Heart right ventricle (tissue), 16 donors: ENCODE data around the gene SIVA1. TPM values are rescaled to one million over a fixed set of nuclear protein-coding genes. Genes with fewer than 3 reads are reported as not detected.

Experiments used
- ATAC-seq, 8 donors: fragments of 200-7000 bp; cut with Tn5 transposase; one replicate each; pipeline ENCODE4 v1.9.1; 2020; ENCODE audit warnings: mild to moderate bottlenecking in 8 of 8, moderate library complexity in 8 of 8, moderate number of reproducible peaks in 1 of 8
- DNase-seq, 2 donors: peaks; one replicate each; pipeline ENCODE4 v3.0.0-alpha.2; 2020
- H3K27ac ChIP-seq, 10 donors: fragments of 200-600 bp; sonication (generic) in 2 of 10; one replicate each; pipeline versions ENCODE4 v1.5.0 to v1.8.0; 2020 to 2022; ENCODE audit warnings: mild to moderate bottlenecking in 3 of 10
- H3K27me3 ChIP-seq, 7 donors: fragments of 200-600 bp; one replicate each; pipeline ENCODE4 v1.8.0; 2021 to 2022; ENCODE audit warnings: mild to moderate bottlenecking in 2 of 7
- H3K36me3 ChIP-seq, 9 donors: fragments of 200-600 bp; sonication (generic) in 1 of 9; one replicate each; pipeline versions ENCODE4 v1.5.0 to v1.8.0; 2020 to 2022; ENCODE audit warnings: mild to moderate bottlenecking in 2 of 9
- H3K4me1 ChIP-seq, 9 donors: fragments of 200-600 bp; sonication (generic) in 1 of 9; one replicate each; pipeline versions ENCODE4 v1.5.0 to v1.8.0; 2020 to 2022; ENCODE audit warnings: mild to moderate bottlenecking in 4 of 9
- H3K4me3 ChIP-seq, 10 donors: fragments of 200-600 bp; sonication (generic) in 2 of 10; one replicate each; pipeline versions ENCODE4 v1.5.0 to v1.8.0; 2020 to 2022; ENCODE audit warnings: mild to moderate bottlenecking in 7 of 10, moderate library complexity in 2 of 10
- H3K9me3 ChIP-seq, 11 donors: fragments of 200-600 bp in 10 of 11; sonication (generic) in 2 of 11; one replicate each; pipeline versions ENCODE4 v1.5.0 to v1.8.0; 2013 to 2022; ENCODE audit warnings: mild to moderate bottlenecking in 2 of 11, control low read depth in 1 of 11, moderate library complexity in 1 of 11
- WGBS, 2 donors: extraction: QIAGEN DNeasy Blood & Tissue Kit; methylation state at CpG; one replicate each; pipeline ENCODE4 v1.1.7; 2013; ENCODE audit warnings: inconsistent platforms in 1 of 2; 5-methylcytosine and 5-hydroxymethylcytosine counted together
- intact Hi-C, 10 donors: fragments of 100-400 bp; cut with DNase I; formaldehyde crosslinking; loops; one replicate each; pipeline versions ENCODE4 v1.11.1 to v1.14.2; 2022
- polyA plus RNA-seq, 2 donors: library from polyadenylated mRNA; stranded (reverse); fragments of 200-250 nt; gene quantifications; one replicate each; pipeline ENCODE4 v1.2.3, GENCODE V29; 2013
- total RNA-seq, 10 donors: library from RNA; stranded (reverse); fragmentation: NEBNext Ultra II Directional in 3 of 10; extraction: Animal tissue kit (Norgen Biotek cat#: 25700) in 3 of 10; gene quantifications; one replicate each; pipeline versions ENCODE4 v1.2.1 to v1.2.4, GENCODE V29; 2021 to 2023
- TF ChIP-seq, protein P1 (sequence below), 9 donors: fragments of 200-600 bp; sonication (generic) in 2 of 9; IDR thresholded peaks; one replicate each; pipeline versions ENCODE4 v1.5.0 to v1.8.0; 2021 to 2022; ENCODE audit warnings: antibody characterized with exemption in 9 of 9, mild to moderate bottlenecking in 5 of 9, moderate library complexity in 1 of 9
- donor health status: Arrhythmogenic right ventricular cardiomyopathy.
- donor health status: ischemic (EF 13 %, LVEDD 7.1; RV severe dilation, severe dysfunction).
- donor health status: healthy with polysubstance abuse.
- donor health status: DM: no; HTN: yes; CAD: no.
- donor health status: DM: no; HTN: no; CAD: no.
- donor health status: ischemic (EF 25% LVEDD 6.9; RV normal size, moderate dysfunction).
- donor health status: ischemic (EF 25% LVEDD 5.7; RV mildly dilated, moderate dysfunction).
- donor health status: healthy.
- donor health status: DM: yes; HTN: yes; CAD: no.
- donor health status: Ischemic cardiomyopathy.
- donor health status: ischemic (EF 35%, LVEDD 5.7; RV mildly dilated, moderate dysfunction).
- donor health status: nonischemic (EF 11% LVEDD 7.7; RV severe dilation, severe dysfunction).
- donor health status: DM: yes; HTN: yes; CAD: no.
- donor health status: PGD.
- donor health status: ischemic (EF 29% LVEDD 5.4; RV normal size, mild dysfunction).
- donor health status: nonischemic (EF 23%, LVEDD 6.1; RV moderate dilation, normal function).

SIVA1 gene
- total and polyA plus RNA-seq, 12 donors, result 43.3 to 203 (median 53.0) TPM

DNA sequence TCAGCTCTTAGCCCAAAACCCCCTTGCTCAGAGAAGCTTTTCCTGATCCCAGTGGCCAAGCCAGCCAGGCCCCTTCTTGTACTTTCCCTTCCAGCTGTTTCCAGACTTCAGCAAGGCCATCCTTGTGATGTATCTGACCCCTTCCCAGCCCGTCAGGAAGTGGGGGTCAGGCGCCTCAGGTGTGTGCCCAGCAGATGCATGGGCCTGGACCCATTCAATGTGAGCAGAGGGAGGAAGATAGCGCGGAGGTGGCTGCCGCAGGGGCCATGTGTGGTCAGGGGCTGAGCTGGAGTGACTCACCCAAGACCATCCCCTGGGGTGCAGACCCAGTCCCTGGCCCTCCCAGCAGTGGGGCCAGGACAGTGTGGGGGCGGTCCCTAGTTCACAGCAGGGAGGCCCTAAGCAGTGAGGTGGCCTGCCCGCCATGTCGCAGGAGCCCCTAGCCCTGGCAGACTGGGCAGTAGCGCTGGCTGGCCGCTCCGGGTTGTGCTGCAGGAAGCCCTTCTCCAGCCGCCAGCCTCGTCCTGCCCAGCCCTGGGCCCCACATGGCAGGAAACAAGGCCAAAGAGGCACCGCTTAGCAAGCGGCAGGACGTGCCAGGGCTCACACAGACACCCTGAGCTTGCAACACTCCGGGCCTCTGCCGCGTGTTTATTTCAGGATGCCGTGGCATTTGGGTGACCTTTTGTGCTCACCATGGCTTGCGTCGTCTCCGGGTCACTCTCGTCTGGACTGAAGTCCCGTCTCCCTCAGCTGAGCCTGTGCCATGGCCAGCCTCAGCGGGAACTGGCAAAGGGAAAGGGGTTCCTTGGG, 16.9 kb upstream of the SIVA1 start:
- Histone ChIP-seq H3K27me3 (no peaks in the 10 kb centered on the region), H3K9me3 (no peaks in the 10 kb centered on the region), H3K27ac (peak overlapping the region; percentile 79 to 98 (median 88)), H3K36me3 (peaks cover 0 to 37% (median 6%) of the 10 kb centered on the region in 9 donors), H3K4me3 (no peak overlapping the region), H3K4me1 (peaks cover 47 to 73% (median 63%) of the 10 kb centered on the region in 9 donors)
- intact Hi-C loops, result no loop called here
- TF ChIP-seq, protein P1, sequence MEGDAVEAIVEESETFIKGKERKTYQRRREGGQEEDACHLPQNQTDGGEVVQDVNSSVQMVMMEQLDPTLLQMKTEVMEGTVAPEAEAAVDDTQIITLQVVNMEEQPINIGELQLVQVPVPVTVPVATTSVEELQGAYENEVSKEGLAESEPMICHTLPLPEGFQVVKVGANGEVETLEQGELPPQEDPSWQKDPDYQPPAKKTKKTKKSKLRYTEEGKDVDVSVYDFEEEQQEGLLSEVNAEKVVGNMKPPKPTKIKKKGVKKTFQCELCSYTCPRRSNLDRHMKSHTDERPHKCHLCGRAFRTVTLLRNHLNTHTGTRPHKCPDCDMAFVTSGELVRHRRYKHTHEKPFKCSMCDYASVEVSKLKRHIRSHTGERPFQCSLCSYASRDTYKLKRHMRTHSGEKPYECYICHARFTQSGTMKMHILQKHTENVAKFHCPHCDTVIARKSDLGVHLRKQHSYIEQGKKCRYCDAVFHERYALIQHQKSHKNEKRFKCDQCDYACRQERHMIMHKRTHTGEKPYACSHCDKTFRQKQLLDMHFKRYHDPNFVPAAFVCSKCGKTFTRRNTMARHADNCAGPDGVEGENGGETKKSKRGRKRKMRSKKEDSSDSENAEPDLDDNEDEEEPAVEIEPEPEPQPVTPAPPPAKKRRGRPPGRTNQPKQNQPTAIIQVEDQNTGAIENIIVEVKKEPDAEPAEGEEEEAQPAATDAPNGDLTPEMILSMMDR (IDR thresholded peaks at IDR 0.05), result no peak
- peak; percentile 73 to 83 (median 80) for ATAC-seq
- WGBS, 2 donors, result 25 to 30% methylated on average over 26 of the region's 26 CpGs
- peak; percentile 84 to 88 for DNase-seq

DNA sequence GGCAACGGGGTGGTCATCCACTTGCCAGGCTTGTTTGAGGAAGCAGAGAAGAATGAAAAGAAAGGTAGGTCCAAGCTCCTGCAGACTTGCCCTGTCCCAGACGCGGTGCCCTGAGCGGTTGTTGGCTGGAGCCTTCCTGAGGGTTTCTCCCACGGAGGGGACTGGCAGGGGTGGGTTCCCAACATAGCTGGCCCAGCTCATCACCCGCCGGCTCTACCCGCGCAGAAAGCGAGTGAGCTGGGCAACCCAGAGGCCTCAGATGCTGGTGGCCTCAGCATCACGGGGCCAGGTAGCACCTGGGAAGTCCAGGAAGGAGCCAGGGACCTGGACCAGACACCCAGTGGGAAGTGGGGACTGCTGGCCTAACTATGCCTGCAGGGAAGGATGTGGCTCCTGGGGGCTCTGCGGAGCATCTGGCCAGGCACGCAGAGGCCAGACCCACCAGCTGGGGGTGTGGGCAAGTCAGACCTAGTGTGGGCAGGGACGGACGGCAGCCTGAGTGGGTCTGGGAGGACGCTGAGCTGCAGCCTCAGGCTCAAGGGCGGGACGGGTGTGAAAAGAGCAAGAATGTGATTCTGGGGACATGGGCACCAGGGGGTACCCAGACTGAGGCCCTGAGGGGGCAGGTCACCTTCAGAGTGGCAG, 14.4 kb upstream of the SIVA1 start:
- Histone ChIP-seq H3K36me3 (peaks cover 0 to 60% (median 12%) of the 10 kb centered on the region in 9 donors), H3K9me3 (no peaks in the 10 kb centered on the region), H3K27me3 (no peaks in the 10 kb centered on the region), H3K27ac (peak overlapping the region in 2 of 10 donors; percentile 5 to 94), H3K4me1 (peaks cover 27 to 48% (median 41%) of the 10 kb centered on the region in 9 donors), H3K4me3 (no peak overlapping the region)
- intact Hi-C loops, result no loop called here
- ATAC-seq (no peak), DNase-seq (no peak)
- 91 to 95% methylated on average over 18 of the region's 18 CpGs for WGBS, 2 donors
- TF ChIP-seq, protein P1 (IDR thresholded peaks at IDR 0.05), result no peak

DNA sequence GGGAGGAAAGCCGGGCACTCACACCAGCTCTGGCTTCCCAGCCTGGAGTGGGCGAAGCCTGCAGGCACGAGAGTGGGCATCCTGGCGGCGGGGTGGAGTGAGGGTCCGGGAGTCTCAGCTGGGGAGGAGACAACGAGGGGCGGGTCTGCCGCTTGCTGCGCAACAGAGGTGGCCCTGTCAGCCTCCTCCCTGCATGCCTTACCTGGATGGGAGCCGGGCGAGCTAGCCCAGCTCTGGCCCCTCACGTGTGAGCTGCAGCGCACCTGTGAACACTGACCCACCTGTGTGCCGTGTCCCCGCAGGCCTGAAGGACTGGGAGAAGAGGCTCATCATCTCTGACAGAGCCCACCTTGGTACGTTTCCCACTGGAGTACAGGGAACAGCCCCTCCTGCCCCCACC, 13.9 kb upstream of the SIVA1 start:
- no peaks in the 10 kb centered on the region for H3K9me3 ChIP-seq
- WGBS, 2 donors, result 95% methylated on average over 17 of the region's 17 CpGs
- peaks cover 0 to 65% (median 12%) of the 10 kb centered on the region in 9 donors for H3K36me3 ChIP-seq
- ATAC-seq, result no peak
- intact Hi-C loops, result no loop called here
- H3K27me3 ChIP-seq, result no peaks in the 10 kb centered on the region
- no peak for DNase-seq
- H3K4me1 ChIP-seq, result peaks cover 22 to 43% (median 35%) of the 10 kb centered on the region in 9 donors
- TF ChIP-seq, protein P1 (IDR thresholded peaks at IDR 0.05), result no peak
- no peak overlapping the region for H3K4me3 ChIP-seq
- peak overlapping the region in 1 of 10 donors; percentile 5 for H3K27ac ChIP-seq

DNA sequence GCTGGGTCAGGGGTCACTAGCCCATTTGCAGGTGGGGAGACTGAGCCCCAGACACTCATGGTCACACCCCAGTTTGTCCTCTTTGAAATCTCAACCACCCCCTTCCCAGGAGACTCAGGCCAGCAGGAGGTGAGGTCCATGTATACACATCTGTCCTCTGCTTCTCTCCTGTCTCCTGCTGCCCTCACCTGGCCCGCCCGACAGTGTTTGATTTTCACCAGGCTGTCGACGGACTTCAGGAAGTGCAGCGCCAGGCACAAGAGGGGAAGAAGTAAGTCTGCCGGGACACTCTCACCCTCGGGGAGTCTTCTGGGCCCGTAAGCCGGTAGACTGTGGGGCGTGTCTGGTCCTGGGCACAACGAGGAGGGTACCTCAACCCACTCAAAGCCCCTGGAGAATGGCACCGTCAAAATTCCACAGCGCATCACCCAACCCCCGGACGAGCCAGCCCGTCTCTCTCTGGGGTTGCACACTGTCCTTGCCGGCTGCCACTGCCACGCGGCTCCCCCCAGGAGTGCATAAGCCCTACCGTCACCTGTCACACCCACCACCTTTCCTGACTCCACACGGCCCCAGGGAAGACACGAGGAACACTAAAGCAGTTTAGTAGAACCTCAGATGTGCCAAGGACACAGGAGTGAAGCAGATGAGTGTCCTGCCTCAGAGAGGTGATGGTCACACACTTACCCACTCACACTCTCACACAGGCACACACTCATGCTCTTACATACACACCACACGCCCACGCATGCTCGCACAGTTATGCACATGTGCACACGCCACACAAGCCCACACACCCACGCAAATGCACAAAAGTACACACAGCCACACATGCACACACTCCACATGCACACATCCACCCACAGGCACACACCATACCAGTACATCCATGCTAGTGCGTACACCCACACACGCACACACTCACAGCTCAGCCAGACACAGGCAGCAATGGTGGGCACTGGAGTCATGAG, 13.1 kb upstream of the SIVA1 start:
- 87% methylated on average over 29 of the region's 29 CpGs for WGBS, 2 donors
- DNase-seq (no peak), ATAC-seq (no peak)
- Histone ChIP-seq H3K9me3 (no peaks in the 10 kb centered on the region), H3K27ac (no peak overlapping the region), H3K4me3 (no peak overlapping the region), H3K36me3 (peaks cover 0 to 73% (median 12%) of the 10 kb centered on the region in 9 donors), H3K27me3 (no peaks in the 10 kb centered on the region), H3K4me1 (peaks cover 14 to 35% (median 29%) of the 10 kb centered on the region in 9 donors)
- TF ChIP-seq, protein P1 (IDR thresholded peaks at IDR 0.05), result no peak
- intact Hi-C loops, result no loop called here
